Right lobe of liver (tissue), 6 donors: ENCODE results near the gene UBAP1L. TPM values are rescaled to one million over a fixed set of nuclear protein-coding genes. Genes with fewer than 3 reads are reported as not detected.

Experiments
- ATAC-seq, 4 donors: fragments of 200-7000 bp; cut with Tn5 transposase; one replicate each; pipeline ENCODE4 v1.9.1; 2020; ENCODE audit warnings: mild to moderate bottlenecking in 4 of 4, moderate library complexity in 4 of 4
- DNase-seq, 3 donors: peaks; one replicate each; pipeline ENCODE4 v3.0.0-alpha.2; 2020
- H3K27ac ChIP-seq, 3 donors: fragments of 200-600 bp; one replicate each; pipeline ENCODE4 v1.8.0; 2022
- H3K27me3 ChIP-seq, 2 donors: fragments of 200-600 bp; one replicate each; pipeline ENCODE4 v1.8.0; 2022
- H3K36me3 ChIP-seq, 4 donors: fragments of 200-600 bp; sonication (generic) in 1 of 4; one replicate each; pipeline versions ENCODE4 v1.5.1 to v1.8.0; 2017 to 2022; ENCODE audit warnings: control low read depth in 1 of 4
- H3K4me1 ChIP-seq, 4 donors: fragments of 200-600 bp; sonication (generic) in 1 of 4; one replicate each; pipeline versions ENCODE4 v1.5.1 to v1.8.0; 2017 to 2022; ENCODE audit warnings: control low read depth in 1 of 4
- H3K4me3 ChIP-seq, 3 donors: fragments of 200-600 bp; one replicate each; pipeline ENCODE4 v1.8.0; 2022
- H3K9me3 ChIP-seq, 4 donors: fragments of 200-600 bp; sonication (generic) in 1 of 4; one replicate each; pipeline versions ENCODE4 v1.5.1 to v1.8.0; 2017 to 2022; ENCODE audit warnings: control low read depth in 1 of 4
- CTCF ChIP-seq, 4 donors: fragments of 200-600 bp in 3 of 4; fragments of 450-650 bp in 1 of 4; IDR thresholded peaks; one replicate each; pipeline versions ENCODE4 v1.5.1 to v1.8.0; 2016 to 2022; ENCODE audit warnings: antibody characterized with exemption in 4 of 4, mild to moderate bottlenecking in 2 of 4
- POLR2A ChIP-seq: fragments of 450-650 bp; IDR thresholded peaks from one replicate; pipeline ENCODE4 v1.6.1; 2017; ENCODE audit warnings: antibody characterized with exemption, mild to moderate bottlenecking
- WGBS: methylation state at CpG from one replicate; pipeline ENCODE4 v1.1.6; 2018; ENCODE audit warnings: low coverage, low lambda C conversion rate; ENCODE audit not compliant: insufficient coverage; ENCODE audit errors: missing lambda C conversion rate; 5-methylcytosine and 5-hydroxymethylcytosine counted together
- intact Hi-C, 2 donors: fragments of 100-400 bp; cut with DNase I; formaldehyde crosslinking; loops; one replicate each; pipeline versions ENCODE4 v1.11.2 to v1.14.1; 2022
- total RNA-seq, 6 experiments: library from RNA; depleted of rRNA in 2 of 6; stranded (reverse); fragments of >200 nt in 2 of 6; fragmentation: NEBNext Ultra II Directional in 3 of 6; extraction: Animal tissue kit (Norgen Biotek cat#: 25700) in 3 of 6; gene quantifications; one replicate each; pipeline versions ENCODE4 v1.1.0 to v1.2.4, GENCODE V29; 2016 to 2023
- donor health status: DM: no; HTN: yes; CAD: no.
- donor health status: DM: no; HTN: no; CAD: no.
- donor health status: DM: no; HTN: no; CAD: no.
- donor health status: DM: no; HTN: yes; CAD: no.
- donor health status: DM: no; HTN: yes; CAD: no.

Gene UBAP1L
- total RNA-seq, 6 experiments from 2014 or later = 1.6 to 5.9 (median 3.0) TPM

- Histone ChIP-seq H3K27me3 (peaks cover 0 to 4% of the 10 kb centered on the region in 2 donors), H3K27ac (no peak overlapping the region)
- TF ChIP-seq CTCF (IDR thresholded peaks at IDR 0.05) = no peak
- TF ChIP-seq POLR2A = no peak
Measured at GRCh38 chr15:65071381-65071811, 43.6 kb downstream of the UBAP1L start.

GRCh38 chr15:65069779-65070546, 45.0 kb downstream of the UBAP1L start:
- Histone ChIP-seq H3K4me1 (peaks cover 0 to 6% (median 0%) of the 10 kb centered on the region in 4 donors), H3K27me3 (peaks cover 0 to 4% of the 10 kb centered on the region in 2 donors), H3K27ac (no peak overlapping the region), H3K9me3 (no peaks in the 10 kb centered on the region), H3K36me3 (no peaks in the 10 kb centered on the region), H3K4me3 (no peak overlapping the region)
- TF ChIP-seq CTCF (IDR thresholded peaks at IDR 0.05) (no peak), POLR2A (no peak)
- DNase-seq (no peak), ATAC-seq (no peak)
- intact Hi-C loops = no loop called here
- WGBS = 72% methylated on average over 3 of the region's 5 CpGs

More at GRCh38 chr15:65071381-65071811, 43.6 kb downstream of the UBAP1L start:
- Histone ChIP-seq H3K36me3 (no peaks in the 10 kb centered on the region), H3K4me3 (no peak overlapping the region), H3K4me1 (peaks cover 0 to 6% (median 0%) of the 10 kb centered on the region in 4 donors), H3K9me3 (no peaks in the 10 kb centered on the region)
- intact Hi-C loops = no loop called here
- WGBS = 60% methylated on average over 2 of the region's 5 CpGs
- no peak for DNase-seq
- no peak for ATAC-seq

GRCh38 chr15:65069179-65069578, 45.8 kb downstream of the UBAP1L start:
- ATAC-seq (peak in 1 of 4 donors; percentile 36), DNase-seq (no peak)
- peaks cover 0 to 4% of the 10 kb centered on the region in 2 donors for H3K27me3 ChIP-seq
- WGBS = no CpG with 5 or more reads among the region's 1 CpG
- H3K4me3 ChIP-seq = no peak overlapping the region
- no peaks in the 10 kb centered on the region for H3K9me3 ChIP-seq
- H3K27ac ChIP-seq = no peak overlapping the region
- H3K36me3 ChIP-seq = no peaks in the 10 kb centered on the region
- H3K4me1 ChIP-seq = peaks cover 0 to 6% (median 0%) of the 10 kb centered on the region in 4 donors
- TF ChIP-seq POLR2A (no peak), CTCF (IDR thresholded peaks at IDR 0.05) (no peak)
- intact Hi-C loops = no loop called here

GRCh38 chr15:65068403-65068788, 46.6 kb downstream of the UBAP1L start:
- DNase-seq = no peak
- Histone ChIP-seq H3K36me3 (no peaks in the 10 kb centered on the region), H3K4me3 (no peak overlapping the region), H3K4me1 (peaks cover 0 to 6% (median 0%) of the 10 kb centered on the region in 4 donors), H3K9me3 (no peaks in the 10 kb centered on the region), H3K27me3 (peaks cover 0 to 4% of the 10 kb centered on the region in 2 donors), H3K27ac (no peak overlapping the region)
- no peak for ATAC-seq
- intact Hi-C loops = no loop called here
- WGBS = 97% methylated on average over 3 of the region's 3 CpGs
- TF ChIP-seq CTCF (IDR thresholded peaks at IDR 0.05) (no peak), POLR2A (no peak)
